ENCODE data around the gene ZNF354B. TPM values are rescaled to one million over a fixed set of nuclear protein-coding genes. Genes with fewer than 3 reads are reported as not detected.

The ZNF354B gene
- total and polyA plus RNA-seq, 2 donors (not counting 3 experiments of a cell fraction or from before 2014, with no cell fraction given), result 6.3 to 17.6 TPM

DNA sequence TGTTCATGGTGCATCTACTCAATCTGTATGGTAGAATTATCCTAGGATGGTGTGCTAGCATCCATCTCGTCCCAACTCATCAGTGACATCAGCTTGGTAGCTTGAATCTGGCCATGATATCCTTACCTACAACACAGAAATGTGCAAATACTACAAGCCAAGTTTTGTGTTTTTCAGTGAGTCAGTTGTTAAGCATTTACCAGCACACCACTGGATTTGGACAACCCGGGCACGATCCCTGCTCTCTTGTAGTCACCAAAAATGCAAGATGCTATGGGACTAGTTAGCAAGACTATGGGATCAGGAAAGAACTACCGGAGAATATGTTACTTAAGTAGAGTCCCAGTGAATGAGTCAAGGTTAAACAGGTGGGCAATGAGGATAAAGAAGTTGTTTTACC, 32.1 kb upstream of the ZNF354B start:
- H3K9me3 ChIP-seq (replicated peaks; ENCODE audit: control insufficient read depth, insufficient read depth, low read length), result no peaks in the 10 kb centered on the region
- no peak overlapping the region for H3K4me2 ChIP-seq (ENCODE audit: insufficient read depth, low read length)
- H3K27ac ChIP-seq (ENCODE audit: insufficient read depth, low read depth, low read length), result no peak overlapping the region
- FAIRE-seq (no peak), DNase-seq (ENCODE audit: low read depth, low spot score) (no peak)
- no TSS peak for BruUV-seq (replicated peaks)
- H3K36me3 ChIP-seq (ENCODE audit: control insufficient read depth in 2 of 2, extremely low read depth in 1 of 2, insufficient read depth in 2 of 2, low read length in 2 of 2), result no peaks in the 10 kb centered on the region
- no peak overlapping the region for H3K9ac ChIP-seq (replicated peaks; ENCODE audit: extremely low read depth, insufficient read depth, low read length)
- H4K20me1 ChIP-seq (replicated peaks; ENCODE audit: control insufficient read depth, extremely low read depth, insufficient read depth, low read length), result no peaks in the 10 kb centered on the region
- dilution Hi-C loops (cut with MboI; ENCODE audit: extremely low pct_ligation_motif_present, low sequenced_read_pairs), result no loop called here
- H3K9me1 ChIP-seq (replicated peaks; ENCODE audit: control insufficient read depth, extremely low read depth, insufficient read depth, low read length), result no peaks in the 10 kb centered on the region
- intact Hi-C loops (cut with micrococcal nuclease), result no loop called here
- H3K27me3 ChIP-seq (ENCODE audit: control insufficient read depth in 2 of 2, insufficient read depth in 2 of 2, low read length in 2 of 2), result no peaks in the 10 kb centered on the region
- H2AFZ ChIP-seq (ENCODE audit: low read depth, low read length), result no peak overlapping the region
- H3K79me2 ChIP-seq (ENCODE audit: control insufficient read depth, insufficient read depth, low read length), result no peaks in the 10 kb centered on the region
- CTCF ChIA-PET, result no interaction called here
- TF ChIP-seq MYC (IDR thresholded peaks at IDR 0.05; ENCODE audit: low read depth, low read length) (no peak), POLR2AphosphoS5 (IDR thresholded peaks at IDR 0.05; ENCODE audit: insufficient read depth, low read depth, low read length) (no peak), EZH2 (IDR thresholded peaks at IDR 0.05; ENCODE audit: borderline replicate concordance, low read depth, low read length, severe bottlenecking) (no peak), GATA2 (IDR thresholded peaks at IDR 0.05; ENCODE audit: insufficient read depth, insufficient read length, low read depth, low read length) (no peak), JUN (IDR thresholded peaks at IDR 0.05; ENCODE audit: borderline replicate concordance, insufficient read depth, insufficient read length, low read depth) (no peak), FOS (IDR thresholded peaks at IDR 0.05; ENCODE audit: borderline replicate concordance, insufficient read depth, low read length) (no peak), POLR2A (IDR thresholded peaks at IDR 0.05; ENCODE audit: low read depth, low read length) (no peak)
- TF ChIP-seq, protein P1, sequence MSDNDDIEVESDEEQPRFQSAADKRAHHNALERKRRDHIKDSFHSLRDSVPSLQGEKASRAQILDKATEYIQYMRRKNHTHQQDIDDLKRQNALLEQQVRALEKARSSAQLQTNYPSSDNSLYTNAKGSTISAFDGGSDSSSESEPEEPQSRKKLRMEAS (IDR thresholded peaks at IDR 0.05; ENCODE audit: insufficient read depth, insufficient read length), result no peak
- TF ChIP-seq, protein P2, sequence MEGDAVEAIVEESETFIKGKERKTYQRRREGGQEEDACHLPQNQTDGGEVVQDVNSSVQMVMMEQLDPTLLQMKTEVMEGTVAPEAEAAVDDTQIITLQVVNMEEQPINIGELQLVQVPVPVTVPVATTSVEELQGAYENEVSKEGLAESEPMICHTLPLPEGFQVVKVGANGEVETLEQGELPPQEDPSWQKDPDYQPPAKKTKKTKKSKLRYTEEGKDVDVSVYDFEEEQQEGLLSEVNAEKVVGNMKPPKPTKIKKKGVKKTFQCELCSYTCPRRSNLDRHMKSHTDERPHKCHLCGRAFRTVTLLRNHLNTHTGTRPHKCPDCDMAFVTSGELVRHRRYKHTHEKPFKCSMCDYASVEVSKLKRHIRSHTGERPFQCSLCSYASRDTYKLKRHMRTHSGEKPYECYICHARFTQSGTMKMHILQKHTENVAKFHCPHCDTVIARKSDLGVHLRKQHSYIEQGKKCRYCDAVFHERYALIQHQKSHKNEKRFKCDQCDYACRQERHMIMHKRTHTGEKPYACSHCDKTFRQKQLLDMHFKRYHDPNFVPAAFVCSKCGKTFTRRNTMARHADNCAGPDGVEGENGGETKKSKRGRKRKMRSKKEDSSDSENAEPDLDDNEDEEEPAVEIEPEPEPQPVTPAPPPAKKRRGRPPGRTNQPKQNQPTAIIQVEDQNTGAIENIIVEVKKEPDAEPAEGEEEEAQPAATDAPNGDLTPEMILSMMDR (IDR thresholded peaks at IDR 0.05; ENCODE audit: extremely low read depth in 1 of 2, insufficient read depth in 1 of 2, low read depth in 1 of 2, low read length in 2 of 2), result no peak
- POLR2A ChIA-PET, result no interaction called here
- H3K4me1 ChIP-seq (ENCODE audit: control insufficient read depth, extremely low read depth, insufficient read depth, low read length), result no peaks in the 10 kb centered on the region
- H3K4me3 ChIP-seq (replicated peaks in 1 of 3; ENCODE audit: insufficient read depth in 1 of 3, low read depth in 1 of 3, low read length in 3 of 3), result no peak overlapping the region
